HG03066 (cell line): ENCODE measurements around the gene IGSF3.
A peak's percentile ranks its signal among the peaks of the same experiment; 100 is the strongest.
"Not testable (repeated sequence)": the region's sequence is repeated elsewhere in the genome, so short reads cannot be mapped to it uniquely, and the experiment has no call there.

Source experiments
- ATAC-seq: cut with Tn5 transposase; IDR thresholded peaks from one replicate; pipeline ENCODE4 v1.9.1; 2021; ENCODE audit warnings: low read depth; ENCODE audit not compliant: unreplicated experiment

IGSF3 gene

DNA sequence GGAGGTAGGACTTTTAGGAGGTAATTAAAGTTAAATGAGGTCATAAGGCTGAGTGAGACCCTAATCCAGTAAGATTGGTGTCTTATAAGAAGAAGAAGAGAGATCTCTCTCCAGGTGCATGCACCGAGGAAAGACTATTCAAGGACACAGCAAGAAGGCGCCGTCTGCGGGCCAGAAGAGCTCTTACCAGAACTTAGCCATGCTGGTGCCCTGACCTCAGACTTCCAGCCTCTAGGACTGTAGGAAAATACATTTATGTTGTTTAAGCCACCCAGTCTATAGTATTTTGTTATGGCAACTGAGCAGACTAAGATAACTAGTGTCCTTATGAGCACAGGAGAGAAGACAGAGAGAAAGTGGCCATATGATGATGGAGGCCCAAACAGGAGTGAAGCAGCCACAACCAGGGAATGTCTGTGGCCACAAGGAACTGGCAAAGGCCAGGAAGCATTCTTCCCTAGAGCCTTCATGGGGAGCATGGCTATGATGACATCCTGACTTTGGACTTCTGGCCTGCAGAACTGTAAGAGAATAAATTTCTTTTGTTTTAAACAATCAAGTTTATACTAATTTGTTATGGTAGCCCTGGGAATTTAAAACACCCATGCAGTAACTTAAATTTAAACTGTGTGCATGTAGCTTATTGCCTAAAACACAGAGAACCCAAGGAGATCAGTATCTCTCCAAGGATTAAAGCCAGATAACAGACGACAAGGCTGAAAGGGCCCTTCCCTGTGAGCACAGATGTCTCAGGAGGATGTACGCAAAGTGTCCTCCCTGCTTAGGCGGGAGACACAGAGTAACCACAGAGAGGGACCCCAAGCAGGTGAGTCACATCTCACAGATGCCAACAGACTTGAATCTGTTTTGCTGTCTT, 86.8 kb downstream of the IGSF3 start:
- no peak for ATAC-seq

DNA sequence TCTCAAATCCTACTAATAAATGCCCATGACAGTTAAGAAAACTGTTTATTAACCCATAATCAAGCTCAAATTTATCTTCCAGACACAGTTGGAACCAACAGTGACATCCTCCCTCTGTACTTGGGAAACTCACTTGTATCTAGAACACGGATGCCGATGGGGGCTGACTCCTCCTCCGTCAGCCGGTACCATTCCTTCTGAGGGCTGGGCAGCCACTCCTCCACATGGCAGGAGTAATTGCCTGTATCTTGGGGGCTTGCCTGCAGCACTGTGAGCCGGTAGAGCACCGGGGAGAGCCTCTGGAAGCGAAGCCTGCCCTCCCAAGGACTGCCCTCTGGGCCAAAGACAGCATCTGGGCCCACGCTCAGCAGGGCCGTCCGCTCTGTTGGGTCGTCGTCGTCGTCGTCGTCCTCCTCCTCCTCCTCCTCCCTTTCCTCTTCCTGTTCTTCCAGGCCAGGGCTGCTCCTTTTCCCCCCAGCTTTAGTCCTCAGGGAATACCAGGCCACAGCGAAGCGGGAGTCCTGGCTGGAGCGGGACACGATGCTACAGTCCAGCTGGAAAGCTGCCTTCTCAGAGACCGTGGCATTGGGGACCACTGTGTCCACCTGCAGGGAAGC, 88.2 kb downstream of the IGSF3 start:
- ATAC-seq: no peak

DNA sequence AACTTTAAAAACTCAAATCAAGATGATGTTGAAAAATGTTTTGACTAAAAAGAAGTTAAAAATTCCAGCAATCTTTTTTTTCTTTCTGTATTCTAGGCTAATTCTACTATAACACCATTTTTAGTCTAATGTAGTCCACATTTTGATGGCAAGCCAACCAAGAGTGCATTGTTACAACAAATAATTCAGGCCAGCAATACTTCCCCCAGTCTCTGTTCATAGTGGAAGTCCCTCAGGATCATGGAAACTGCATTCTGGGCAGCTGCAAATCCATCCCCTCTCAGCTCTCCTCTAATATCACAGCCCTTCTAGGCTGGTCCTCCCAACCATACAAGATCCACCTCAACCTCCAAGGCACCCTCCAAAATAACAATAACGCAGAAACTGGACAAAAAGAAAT, 89.0 kb downstream of the IGSF3 start:
- ATAC-seq: no peak

DNA sequence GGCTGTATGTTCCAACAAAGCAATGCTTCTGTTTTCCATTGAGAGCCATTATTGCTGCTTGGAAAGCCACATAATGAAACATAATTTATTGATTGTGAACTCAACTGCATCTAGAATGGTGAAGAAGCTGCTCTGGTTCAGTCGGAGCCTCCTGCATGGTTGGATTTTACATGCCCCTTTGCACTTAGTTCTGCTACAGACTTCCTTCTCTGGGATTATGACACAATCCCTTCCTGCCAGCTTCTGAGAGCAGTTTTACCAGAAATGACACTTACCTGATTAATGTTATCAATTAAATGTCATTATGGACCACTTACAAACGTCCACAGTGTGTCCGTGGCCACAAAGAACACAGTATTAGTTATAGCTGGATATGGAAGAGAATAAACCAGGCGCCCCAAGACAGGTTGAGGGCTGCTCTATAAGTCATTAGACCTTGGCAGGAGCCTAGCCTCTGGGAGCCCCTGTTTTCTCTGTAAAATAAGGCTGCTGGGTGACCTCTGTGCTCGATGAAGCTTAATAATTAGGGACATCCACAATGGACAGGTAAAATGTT, 89.7 kb downstream of the IGSF3 start:
- ATAC-seq: no peak

DNA sequence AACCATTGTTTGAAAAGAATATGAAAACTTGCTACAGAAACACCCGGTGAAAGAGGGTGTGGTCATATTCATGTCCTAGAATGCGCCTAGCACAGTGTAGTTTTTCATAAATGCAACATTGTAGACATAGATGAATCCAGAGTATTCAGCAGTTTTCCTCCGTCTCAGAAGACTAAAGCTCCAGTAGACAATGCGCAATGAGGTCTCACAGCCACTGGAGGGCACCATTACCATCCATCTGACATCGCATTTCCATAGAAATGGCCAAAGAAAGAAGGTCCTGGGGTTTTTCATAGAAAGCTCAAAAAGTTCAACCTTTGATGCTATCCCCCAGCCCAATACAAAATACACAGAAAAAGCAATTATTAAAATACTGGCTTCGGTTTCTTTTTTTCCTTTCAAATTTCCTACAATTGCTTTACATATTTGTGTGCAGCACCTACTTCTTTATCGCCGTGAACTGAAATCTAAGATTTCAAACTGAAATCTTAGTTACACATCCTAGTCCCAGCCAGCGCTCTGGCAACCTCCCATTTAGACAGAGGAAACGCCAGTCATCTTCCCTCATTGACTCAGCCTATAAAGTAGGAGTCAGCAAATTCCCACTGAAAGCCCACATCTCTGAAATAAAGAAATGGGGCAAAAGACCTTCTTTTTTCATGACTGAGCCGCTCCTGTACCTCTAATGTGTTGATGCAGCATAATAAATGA, 92.8 kb downstream of the IGSF3 start:
- ATAC-seq: no peak

DNA sequence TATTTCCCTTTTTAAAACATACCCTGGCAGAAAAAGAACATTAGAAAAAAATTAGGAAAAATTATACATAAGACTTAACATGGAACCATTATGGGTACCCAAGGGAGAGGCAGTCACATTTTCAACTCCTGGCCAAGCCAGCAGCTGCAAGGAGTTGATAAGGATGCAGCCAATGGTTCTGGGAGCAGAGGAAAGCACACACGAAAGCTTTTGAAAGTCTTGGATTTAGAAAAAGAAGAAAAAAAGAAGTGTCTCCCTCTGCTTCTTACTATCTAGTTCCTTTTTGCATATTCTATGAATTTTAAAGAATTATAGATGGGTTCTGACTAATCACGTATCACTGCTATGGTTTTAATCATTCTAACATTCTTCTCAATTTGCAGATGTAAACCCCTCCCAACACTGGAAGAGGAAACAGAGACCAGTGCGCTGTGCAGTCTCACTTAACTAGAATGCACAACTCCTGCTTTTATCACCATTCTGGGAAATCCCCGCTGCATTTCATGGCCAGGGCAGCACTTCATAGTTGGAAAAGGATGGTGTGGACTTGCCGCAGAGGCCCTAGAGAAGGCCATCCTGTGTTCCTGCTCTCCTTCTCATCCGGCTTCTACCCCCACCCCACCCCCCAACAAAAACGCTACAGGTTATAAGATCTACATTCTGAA, 94.0 kb downstream of the IGSF3 start:
- no peak for ATAC-seq

DNA sequence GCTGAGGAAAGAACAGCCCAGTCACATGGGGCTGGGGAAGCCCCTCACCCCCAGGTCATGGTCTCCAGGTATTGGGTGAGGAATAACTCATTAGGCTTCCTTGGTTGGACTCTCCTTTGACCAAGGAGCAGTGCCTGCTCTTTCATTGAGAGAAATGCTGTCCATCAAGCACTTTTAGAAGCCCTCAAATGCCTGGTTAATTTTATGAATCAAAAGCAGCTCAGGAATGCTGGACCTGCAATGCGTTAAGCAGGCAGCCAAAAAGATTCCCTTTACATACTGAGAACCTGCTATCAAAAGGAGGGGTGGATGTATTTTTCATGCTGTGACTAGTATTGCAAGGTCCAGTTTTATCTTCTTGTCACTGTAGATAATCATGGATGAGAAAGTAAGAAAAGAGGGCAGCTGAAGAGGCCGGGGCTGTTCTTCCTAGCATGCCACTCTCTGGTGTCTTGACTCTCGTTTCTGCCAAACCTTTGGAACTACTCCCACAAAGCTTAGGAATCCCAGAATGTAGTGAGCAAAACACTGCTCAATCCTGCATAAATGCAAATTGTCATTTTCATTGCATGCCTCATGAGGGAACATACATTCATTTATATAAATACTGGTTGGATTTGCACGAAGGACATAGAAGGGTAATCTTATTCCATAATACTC, 94.6 kb downstream of the IGSF3 start:
- ATAC-seq: no peak

DNA sequence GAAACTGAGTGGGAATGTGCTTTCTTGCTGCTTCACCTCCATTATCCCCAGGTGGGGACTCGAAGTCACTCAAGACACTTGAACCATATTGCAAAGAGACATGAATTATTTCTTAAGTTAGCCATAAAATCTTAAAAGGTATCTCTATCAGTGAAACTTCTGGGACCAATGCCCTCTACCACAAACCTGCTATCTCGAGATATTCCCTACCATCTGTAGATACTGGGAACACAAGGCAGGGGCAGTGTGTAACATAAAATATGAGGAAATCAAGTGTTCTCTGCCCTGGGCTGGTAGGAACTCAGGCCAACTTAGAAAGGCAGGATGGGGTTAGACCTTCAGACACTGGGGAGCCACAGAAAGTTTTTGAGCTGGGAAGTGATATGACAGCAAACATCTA, 95.4 kb downstream of the IGSF3 start:
- no peak for ATAC-seq

DNA sequence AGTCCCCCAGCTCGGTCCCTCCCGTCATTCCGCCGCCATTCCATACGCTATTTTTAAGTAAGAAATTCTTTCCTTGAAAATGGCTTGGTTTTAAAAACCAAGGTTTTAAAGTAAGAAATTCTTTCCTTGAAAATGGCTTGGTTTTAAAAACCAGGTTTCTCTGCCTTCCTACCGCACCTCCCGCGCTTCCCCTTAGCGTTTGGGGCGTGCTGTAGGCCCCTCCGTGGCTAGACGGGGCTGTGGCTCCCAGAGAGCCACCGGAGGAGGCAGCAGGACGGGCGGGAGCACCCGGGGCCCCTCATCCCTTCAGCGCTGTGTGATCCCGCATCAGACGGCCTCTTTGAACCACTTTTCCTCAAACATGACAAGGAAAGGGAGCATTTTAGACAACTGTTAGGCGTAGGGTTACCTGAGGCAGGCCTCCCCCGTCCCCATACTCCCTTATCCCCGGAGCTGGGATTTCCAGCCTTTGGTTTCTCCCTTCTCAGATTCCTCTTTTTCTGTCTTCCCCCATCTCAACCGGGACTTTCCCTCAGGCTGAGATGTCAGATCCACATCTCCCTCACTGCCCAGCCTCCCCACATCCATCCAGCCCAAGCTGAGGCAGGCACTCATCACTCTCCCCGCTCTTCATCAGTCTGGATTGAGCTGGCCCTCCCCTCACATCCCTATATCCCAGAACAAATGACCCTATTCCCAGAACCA, 96.2 kb downstream of the IGSF3 start:
- ATAC-seq: no peak

DNA sequence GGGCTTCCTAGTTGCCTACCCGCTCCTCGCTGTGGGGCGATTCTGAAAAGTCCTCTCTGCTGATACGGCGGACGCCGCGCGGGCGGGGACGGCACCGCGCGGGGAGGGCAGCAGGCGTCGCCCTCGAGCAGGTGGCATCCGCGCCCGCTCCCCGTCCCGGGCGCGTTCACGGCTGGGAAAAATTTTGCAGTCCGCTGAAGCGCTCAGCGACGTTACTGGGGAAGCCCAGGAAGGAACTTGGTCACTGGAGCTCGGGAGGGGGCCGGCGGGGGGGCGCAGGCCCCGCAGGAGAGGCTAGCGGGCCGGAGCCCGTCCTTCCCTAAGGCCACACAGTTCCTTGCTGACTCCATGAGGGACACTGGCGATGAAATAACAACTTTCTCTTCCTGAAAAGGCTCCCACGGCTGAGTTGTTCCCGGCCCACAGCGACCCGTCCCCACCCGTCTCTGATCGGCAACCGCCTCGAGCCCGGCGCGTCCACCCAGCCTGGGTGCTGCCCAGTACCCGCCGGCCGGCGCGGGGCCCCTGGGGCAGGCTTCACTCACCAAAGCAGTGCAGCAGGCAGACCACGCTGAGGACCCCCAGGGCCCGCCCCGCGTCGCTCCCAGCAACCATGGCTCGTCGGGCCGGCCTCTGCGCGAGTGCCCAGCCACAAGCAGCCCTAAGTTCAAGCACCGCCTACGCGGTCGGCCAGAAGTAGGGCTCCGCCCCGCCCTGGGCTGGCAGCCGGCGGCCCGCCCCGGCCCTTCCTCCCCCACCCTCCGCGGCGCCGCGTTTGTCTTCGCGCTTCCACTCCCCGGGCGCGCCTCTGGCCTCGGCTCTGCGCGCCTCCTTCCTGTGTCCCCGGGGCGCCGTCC, 96.9 kb downstream of the IGSF3 start, which contains the start of gene CD58:
Gene CD58 (minus strand): TSS at position 669 of the 857 bp plus-strand sequence. CDS start 54 bp downstream, at position 615.
- peak; percentile 53 for ATAC-seq

DNA sequence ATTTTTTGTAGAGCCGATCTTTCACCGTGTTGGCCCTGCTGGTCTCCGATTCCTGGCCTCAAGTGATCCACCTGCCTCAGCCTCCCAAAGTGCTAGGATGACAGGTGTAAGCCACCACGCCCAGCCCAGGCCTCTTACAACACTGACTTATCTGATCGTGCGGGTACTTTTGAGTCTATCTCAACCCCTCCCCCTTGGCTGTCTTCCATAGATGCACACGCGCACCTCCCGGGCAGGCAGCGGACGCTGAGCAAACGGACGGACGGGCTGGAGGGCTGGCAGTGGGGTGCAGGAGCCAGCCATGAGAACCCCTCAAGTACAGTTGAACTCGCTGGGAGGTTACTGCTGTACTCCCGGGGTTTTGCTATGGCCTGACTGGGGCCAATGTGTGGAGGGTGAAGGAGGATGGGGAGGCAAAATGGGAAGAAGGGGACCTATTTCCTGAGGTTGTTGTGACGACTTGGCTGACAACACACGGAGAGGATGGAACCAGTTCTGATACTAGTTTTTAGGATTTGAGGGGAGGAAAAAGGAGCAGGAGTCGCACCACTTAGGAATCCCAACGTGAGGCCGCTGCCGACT, 97.7 kb downstream of the IGSF3 start:
- ATAC-seq: peak; percentile 25

DNA sequence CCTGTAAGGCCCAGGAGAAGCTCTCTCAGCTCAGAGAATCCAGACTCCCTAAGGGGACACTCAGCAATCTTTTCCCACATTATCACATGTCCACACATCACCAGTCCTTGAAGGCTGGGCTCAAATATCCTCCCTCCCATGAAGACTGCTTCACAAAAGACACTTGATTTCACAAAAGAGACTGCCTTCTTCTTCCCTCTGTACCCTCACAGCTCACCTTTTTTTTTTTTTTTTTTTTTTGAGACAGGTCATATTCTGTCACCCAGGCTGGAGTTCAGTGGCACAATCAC, 98.2 kb downstream of the IGSF3 start:
- ATAC-seq: no peak

DNA sequence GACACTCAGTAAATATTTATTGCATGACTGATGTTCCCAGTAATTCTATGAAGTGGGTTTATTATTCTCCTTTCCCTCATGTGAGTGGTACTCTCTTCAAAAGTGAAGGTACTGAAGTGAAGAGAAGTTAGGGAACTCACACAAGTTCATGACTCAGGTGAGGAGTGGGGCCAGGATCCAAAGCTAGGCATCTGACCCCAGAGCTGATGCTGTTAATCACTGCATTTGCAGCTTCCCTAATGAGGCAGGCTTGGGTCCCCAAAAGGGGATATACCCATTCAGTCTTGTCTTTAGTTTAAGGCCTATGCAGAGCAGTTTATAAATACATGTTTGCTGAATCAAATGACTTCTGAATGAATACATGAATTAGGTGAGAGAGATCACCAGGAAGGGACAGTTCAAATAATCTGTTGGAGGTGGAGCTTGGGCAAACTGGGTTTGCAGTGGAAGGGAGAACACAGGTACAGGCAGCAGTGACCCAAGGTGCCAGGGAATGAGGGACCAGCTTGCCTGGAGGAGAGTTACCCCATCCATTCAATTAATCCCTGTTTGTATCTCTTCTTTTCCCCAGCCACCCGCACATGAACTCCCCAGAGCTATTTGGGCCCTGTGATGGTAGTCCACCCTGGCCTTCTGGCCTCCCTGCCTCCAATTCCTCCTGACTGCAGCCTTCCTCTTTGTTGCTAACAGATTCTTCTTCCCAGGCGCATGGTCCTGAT, 98.7 kb downstream of the IGSF3 start:
- ATAC-seq: no peak

DNA sequence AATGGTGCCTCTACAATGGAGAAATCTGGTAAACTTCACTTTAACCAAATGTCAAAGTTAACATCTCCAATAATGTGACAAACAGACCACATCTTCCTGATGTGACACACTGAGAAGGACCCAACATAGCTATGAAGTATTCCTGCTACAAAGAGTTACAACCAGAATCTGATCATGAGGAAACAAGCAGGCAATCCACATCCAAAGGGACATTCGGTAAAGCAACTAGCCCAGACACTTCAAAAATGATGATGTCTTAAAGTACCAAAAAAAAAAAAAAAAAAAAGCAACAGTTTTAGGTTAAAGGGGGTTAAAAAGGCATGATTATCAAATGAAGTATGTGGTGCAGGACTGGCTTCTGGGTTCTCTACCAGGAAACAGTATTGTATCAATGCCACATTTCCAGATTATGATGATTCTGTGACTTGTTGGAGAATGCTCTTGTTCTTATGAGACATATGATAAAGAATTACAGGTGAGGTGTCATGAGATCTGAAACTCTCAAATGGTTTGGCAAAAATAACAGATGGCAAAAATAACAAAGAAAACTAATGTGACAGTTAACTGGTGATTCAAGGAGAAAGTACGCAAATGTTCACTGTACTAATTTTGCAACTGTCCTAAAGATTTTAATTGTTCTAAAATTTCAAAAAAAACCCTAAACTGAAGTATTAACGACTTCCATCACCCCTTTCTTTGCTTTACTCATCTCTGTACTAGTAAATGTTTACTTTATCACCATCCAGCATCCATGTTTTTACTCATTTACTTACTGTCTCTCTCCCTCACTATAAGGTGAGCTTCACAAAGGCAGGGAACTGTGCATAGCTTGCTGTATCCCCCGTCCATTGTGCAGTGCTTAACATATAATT, 99.5 kb downstream of the IGSF3 start:
- ATAC-seq: no peak

DNA sequence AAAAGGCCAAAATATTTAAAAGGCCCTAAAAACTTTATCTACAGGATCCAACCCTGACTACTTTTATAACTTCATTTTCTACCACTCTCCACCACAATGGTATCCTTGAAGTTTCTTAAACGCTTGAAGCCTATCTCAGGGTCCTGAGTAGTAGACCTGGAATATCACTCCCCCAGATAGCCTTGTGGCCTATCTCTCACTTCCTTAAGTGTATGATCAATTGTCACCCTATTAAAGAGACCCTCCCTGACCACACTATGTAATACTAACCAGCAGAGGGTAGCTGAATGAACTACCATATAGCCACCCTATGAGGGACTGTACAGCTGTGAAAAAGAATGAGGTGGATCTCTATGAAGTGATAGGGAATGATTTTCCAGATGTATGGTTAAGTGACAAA, 102.3 kb downstream of the IGSF3 start:
- ATAC-seq: no peak

DNA sequence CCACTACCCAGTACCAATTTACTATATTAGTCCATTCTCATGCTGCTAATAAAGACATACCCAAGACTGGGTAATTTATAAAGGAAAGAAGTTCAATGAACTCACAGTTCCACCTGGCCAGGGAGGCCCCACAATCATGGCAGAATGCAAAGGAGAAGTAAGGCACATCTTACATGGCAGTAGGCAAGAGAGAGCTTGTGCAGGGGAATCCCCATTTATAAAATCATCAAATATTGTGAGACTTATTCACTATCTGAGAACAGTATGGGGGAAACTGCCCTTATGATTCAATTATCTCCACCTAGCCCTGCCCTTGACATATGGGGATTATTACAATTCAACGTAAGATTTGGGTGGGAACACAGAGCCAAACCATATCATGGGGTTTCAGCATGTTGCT, 103.1 kb downstream of the IGSF3 start:
- ATAC-seq: no peak

DNA sequence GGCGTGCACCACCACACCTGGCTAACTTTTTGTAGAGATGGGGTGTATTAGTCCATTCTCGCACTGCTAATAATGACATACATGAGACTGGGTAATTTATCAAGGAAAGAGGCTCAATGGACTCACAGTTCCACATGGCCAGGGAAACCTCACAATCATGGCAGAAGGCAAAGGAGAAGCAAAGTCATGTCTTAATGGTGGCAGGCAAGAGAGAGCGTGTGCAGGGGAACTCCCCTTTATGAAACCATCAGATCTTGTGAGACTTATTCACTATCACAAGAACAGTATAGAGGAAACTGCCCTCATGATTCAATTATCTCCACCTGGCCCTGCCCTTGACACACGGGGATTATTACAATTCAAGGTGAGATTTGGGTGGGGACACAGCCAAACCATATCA, 105.1 kb downstream of the IGSF3 start:
- not testable (repeated sequence) for ATAC-seq
